ENCODE data around the gene UBE2L6.

The UBE2L6 gene

GRCh38 chr11:57567515-57568329 is at the start of gene UBE2L6:
UBE2L6 (minus strand) TSS chr11:57567672; CDS start chr11:57567611, 61 bp downstream.
- peak; percentile 58 for DNase-seq (ENCODE audit: low read depth)

- no peak for DNase-seq (ENCODE audit: low read depth)
These were observed 49.1 kb upstream of the UBE2L6 start for GRCh38 chr11:57616595-57616994.

- DNase-seq (ENCODE audit: low read depth): no peak
These were observed 47.8 kb upstream of the UBE2L6 start for GRCh38 chr11:57615308-57615707.

- DNase-seq (ENCODE audit: low read depth): no peak
These were observed 46.8 kb upstream of the UBE2L6 start for GRCh38 chr11:57614234-57614772.

- no peak for DNase-seq (ENCODE audit: low read depth)
These were observed 42.7 kb upstream of the UBE2L6 start for GRCh38 chr11:57610170-57610569.

- DNase-seq (ENCODE audit: low read depth): no peak
These were observed 37.6 kb upstream of the UBE2L6 start for GRCh38 chr11:57605028-57605420.

GRCh38 chr11:57604296-57605027 is 37.0 kb upstream of the UBE2L6 start:
- DNase-seq (ENCODE audit: low read depth): no peak

- DNase-seq (ENCODE audit: low read depth): no peak
These were observed 33.8 kb upstream of the UBE2L6 start for GRCh38 chr11:57601297-57601696.

GRCh38 chr11:57599381-57599780 is 31.9 kb upstream of the UBE2L6 start:
- DNase-seq (ENCODE audit: low read depth): no peak

GRCh38 chr11:57598831-57599155 is 31.3 kb upstream of the UBE2L6 start:
- DNase-seq (ENCODE audit: low read depth): no peak

GRCh38 chr11:57597916-57598830 is 30.7 kb upstream of the UBE2L6 start:
- no peak for DNase-seq (ENCODE audit: low read depth)

- DNase-seq (ENCODE audit: low read depth): no peak
These were observed 30.0 kb upstream of the UBE2L6 start, which contains the start of gene SERPING1 for GRCh38 chr11:57597461-57597915. SERPING1 (plus strand) TSS chr11:57597685; CDS start chr11:57598271, 586 bp downstream.

- DNase-seq (ENCODE audit: low read depth): no peak
These were observed 28.9 kb upstream of the UBE2L6 start for GRCh38 chr11:57596266-57596885.

GRCh38 chr11:57588046-57588710 is 20.7 kb upstream of the UBE2L6 start:
- DNase-seq (ENCODE audit: low read depth): no peak

GRCh38 chr11:57586711-57587245 is 19.3 kb upstream of the UBE2L6 start:
- DNase-seq (ENCODE audit: low read depth): no peak

- DNase-seq (ENCODE audit: low read depth): no peak
These were observed 17.8 kb upstream of the UBE2L6 start for GRCh38 chr11:57585301-57585700.

GRCh38 chr11:57584341-57584740 is 16.9 kb upstream of the UBE2L6 start:
- no peak for DNase-seq (ENCODE audit: low read depth)

GRCh38 chr11:57574061-57574460 is 6.6 kb upstream of the UBE2L6 start:
- DNase-seq (ENCODE audit: low read depth): no peak

- DNase-seq (ENCODE audit: low read depth): no peak
These were observed 4.1 kb upstream of the UBE2L6 start for GRCh38 chr11:57571606-57572005.

GRCh38 chr11:57568330-57568766 is 876 bp upstream of the UBE2L6 start:
- DNase-seq (ENCODE audit: low read depth): peak; percentile 72
